DOHH2 (cell line): ENCODE results near the gene PAFAH2.

Source experiments
- H3F3A ChIP-seq: fragments of 200-600 bp; sonication (generic), shearing (Covaris generic); 2 replicates; pipeline ENCODE4 v1.6.0; 2016; ENCODE audit warnings: antibody characterized with exemption, mild to moderate bottlenecking; ENCODE audit not compliant: control insufficient read depth, insufficient read depth
- H3K27ac ChIP-seq: fragments of 200-600 bp; sonication (generic); 2 replicates; pipeline ENCODE4 v1.5.1; 2014; ENCODE audit warnings: low read depth, mild to moderate bottlenecking, low read length, moderate library complexity
- H3K27me3 ChIP-seq: fragments of 200-600 bp; sonication (generic); 2 replicates; pipeline ENCODE4 v1.6.1; 2014; ENCODE audit warnings: mild to moderate bottlenecking, low read length, mixed read lengths; ENCODE audit not compliant: control insufficient read depth
- H3K36me3 ChIP-seq: fragments of 200-600 bp; sonication (generic); 2 replicates; pipeline ENCODE4 v1.6.1; 2014; ENCODE audit warnings: mild to moderate bottlenecking, low read length, moderate library complexity, mixed read lengths; ENCODE audit not compliant: control insufficient read depth
- H3K4me1 ChIP-seq: fragments of 200-600 bp; sonication (generic); 2 replicates; pipeline ENCODE4 v1.6.1; 2014; ENCODE audit warnings: mild to moderate bottlenecking, low read length, mixed read lengths; ENCODE audit not compliant: control insufficient read depth
- H3K4me2 ChIP-seq: fragments of 200-600 bp; sonication (generic); 2 replicates; pipeline ENCODE4 v1.6.0; 2014; ENCODE audit warnings: mild to moderate bottlenecking, low read length, moderate library complexity
- H3K4me3 ChIP-seq: fragments of 200-600 bp; sonication (generic); 2 replicates; pipeline ENCODE4 v1.5.1; 2014; ENCODE audit warnings: mild to moderate bottlenecking, low read length, mixed read lengths
- H3K79me2 ChIP-seq: fragments of 200-600 bp; sonication (generic); 2 replicates; pipeline ENCODE4 v1.6.1; 2014; ENCODE audit warnings: mild to moderate bottlenecking, low read length, mixed read lengths; ENCODE audit not compliant: control insufficient read depth
- H3K9me2 ChIP-seq: fragments of 200-600 bp; sonication (generic); replicated peaks from 2 replicates; pipeline ENCODE4 v1.6.1; 2014; ENCODE audit warnings: mild to moderate bottlenecking, low read length, mixed read lengths; ENCODE audit not compliant: control insufficient read depth
- H3K9me3 ChIP-seq: fragments of 200-600 bp; sonication (generic); 2 replicates; pipeline ENCODE4 v1.6.1; 2014; ENCODE audit warnings: antibody characterized with exemption, low read length, mixed read lengths; ENCODE audit not compliant: control insufficient read depth, insufficient read depth
- H4K20me1 ChIP-seq: fragments of 200-600 bp; sonication (generic); 2 replicates; pipeline ENCODE4 v1.6.0; 2014; ENCODE audit warnings: low read depth, mild to moderate bottlenecking, antibody characterized with exemption, low read length, moderate library complexity; ENCODE audit not compliant: control insufficient read depth, insufficient read depth
- CTCF ChIP-seq: fragments of 200-600 bp; sonication (generic); IDR thresholded peaks from one replicate; pipeline ENCODE4 v1.5.1; 2014; ENCODE audit warnings: antibody characterized with exemption, mild to moderate bottlenecking, low read depth, low read length; ENCODE audit not compliant: poor library complexity, severe bottlenecking
- EZH2phosphoT487 ChIP-seq: fragments of 200-600 bp; sonication (generic); IDR thresholded peaks from 2 replicates; pipeline ENCODE4 v1.6.1; 2017; ENCODE audit warnings: borderline replicate concordance, mild to moderate bottlenecking, antibody characterized with exemption, low read length, moderate library complexity, mixed read lengths

PAFAH2 gene

GRCh38 chr1:26006710-26007109, 8.8 kb upstream of the PAFAH2 start:
- H3K27ac ChIP-seq: no peak overlapping the region
- H3K36me3 ChIP-seq: no peaks in the 10 kb centered on the region
- H3K27me3 ChIP-seq: peaks cover 2% of the 10 kb centered on the region; the same call in 1 of the 2 replicates
- no peaks in the 10 kb centered on the region for H3K9me3 ChIP-seq
- no peaks in the 10 kb centered on the region for H3F3A ChIP-seq
- H3K79me2 ChIP-seq: no peaks in the 10 kb centered on the region
- peaks cover 12% of the 10 kb centered on the region for H3K4me1 ChIP-seq
- TF ChIP-seq EZH2phosphoT487 (no peak), CTCF (no peak)
- H3K4me2 ChIP-seq: no peak overlapping the region
- H4K20me1 ChIP-seq: no peaks in the 10 kb centered on the region
- no peak overlapping the region for H3K4me3 ChIP-seq
- no peaks in the 10 kb centered on the region for H3K9me2 ChIP-seq

GRCh38 chr1:26005434-26006105, 7.7 kb upstream of the PAFAH2 start:
- Histone ChIP-seq H3K27me3 (peaks cover 2% of the 10 kb centered on the region; the same call in 1 of the 2 replicates), H3K9me3 (no peaks in the 10 kb centered on the region), H3K9me2 (no peaks in the 10 kb centered on the region), H3F3A (no peaks in the 10 kb centered on the region), H3K4me2 (no peak overlapping the region), H4K20me1 (no peaks in the 10 kb centered on the region), H3K27ac (no peak overlapping the region), H3K79me2 (no peaks in the 10 kb centered on the region), H3K4me1 (peaks cover 12% of the 10 kb centered on the region), H3K4me3 (no peak overlapping the region), H3K36me3 (no peaks in the 10 kb centered on the region)
- no peak for TF ChIP-seq EZH2phosphoT487
- TF ChIP-seq CTCF: no peak

GRCh38 chr1:26003756-26004155, 5.9 kb upstream of the PAFAH2 start:
- no peak overlapping the region for H3K27ac ChIP-seq
- H3K79me2 ChIP-seq: no peaks in the 10 kb centered on the region
- H3K4me1 ChIP-seq: peaks cover 9% of the 10 kb centered on the region
- H3K9me3 ChIP-seq: no peaks in the 10 kb centered on the region
- no peak overlapping the region for H3K4me2 ChIP-seq
- H3F3A ChIP-seq: no peaks in the 10 kb centered on the region
- H3K27me3 ChIP-seq: peaks cover 2% of the 10 kb centered on the region; the same call in 1 of the 2 replicates
- no peaks in the 10 kb centered on the region for H3K36me3 ChIP-seq
- no peaks in the 10 kb centered on the region for H4K20me1 ChIP-seq
- no peaks in the 10 kb centered on the region for H3K9me2 ChIP-seq
- TF ChIP-seq CTCF (no peak), EZH2phosphoT487 (no peak)
- no peak overlapping the region for H3K4me3 ChIP-seq

- no peaks in the 10 kb centered on the region for H3K9me3 ChIP-seq
- H3K4me2 ChIP-seq: no peak overlapping the region
- H3K27ac ChIP-seq: no peak overlapping the region
- H3K36me3 ChIP-seq: no peaks in the 10 kb centered on the region
- H3F3A ChIP-seq: no peaks in the 10 kb centered on the region
- peaks cover 2% of the 10 kb centered on the region; the same call in 1 of the 2 replicates for H3K27me3 ChIP-seq
- no peak overlapping the region for H3K4me3 ChIP-seq
- no peaks in the 10 kb centered on the region for H3K9me2 ChIP-seq
- H3K79me2 ChIP-seq: no peaks in the 10 kb centered on the region
- H3K4me1 ChIP-seq: peaks cover 14% of the 10 kb centered on the region
- TF ChIP-seq EZH2phosphoT487 (no peak), CTCF (no peak)
- H4K20me1 ChIP-seq: no peaks in the 10 kb centered on the region
Observed at GRCh38 chr1:26003262-26003661, 5.4 kb upstream of the PAFAH2 start.
